Measurements from ENCODE around the gene RAB5B.

- TF ChIP-seq POLR2A (IDR thresholded peaks at IDR 0.05; ENCODE audit: low read depth, low read length) (no peak), JUN (IDR thresholded peaks at IDR 0.05; ENCODE audit: borderline replicate concordance, insufficient read depth, insufficient read length, low read depth) (no peak)
- TF ChIP-seq, protein P1, sequence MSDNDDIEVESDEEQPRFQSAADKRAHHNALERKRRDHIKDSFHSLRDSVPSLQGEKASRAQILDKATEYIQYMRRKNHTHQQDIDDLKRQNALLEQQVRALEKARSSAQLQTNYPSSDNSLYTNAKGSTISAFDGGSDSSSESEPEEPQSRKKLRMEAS (IDR thresholded peaks at IDR 0.05; ENCODE audit: insufficient read depth, insufficient read length), result no peak
- TF ChIP-seq, protein P2, sequence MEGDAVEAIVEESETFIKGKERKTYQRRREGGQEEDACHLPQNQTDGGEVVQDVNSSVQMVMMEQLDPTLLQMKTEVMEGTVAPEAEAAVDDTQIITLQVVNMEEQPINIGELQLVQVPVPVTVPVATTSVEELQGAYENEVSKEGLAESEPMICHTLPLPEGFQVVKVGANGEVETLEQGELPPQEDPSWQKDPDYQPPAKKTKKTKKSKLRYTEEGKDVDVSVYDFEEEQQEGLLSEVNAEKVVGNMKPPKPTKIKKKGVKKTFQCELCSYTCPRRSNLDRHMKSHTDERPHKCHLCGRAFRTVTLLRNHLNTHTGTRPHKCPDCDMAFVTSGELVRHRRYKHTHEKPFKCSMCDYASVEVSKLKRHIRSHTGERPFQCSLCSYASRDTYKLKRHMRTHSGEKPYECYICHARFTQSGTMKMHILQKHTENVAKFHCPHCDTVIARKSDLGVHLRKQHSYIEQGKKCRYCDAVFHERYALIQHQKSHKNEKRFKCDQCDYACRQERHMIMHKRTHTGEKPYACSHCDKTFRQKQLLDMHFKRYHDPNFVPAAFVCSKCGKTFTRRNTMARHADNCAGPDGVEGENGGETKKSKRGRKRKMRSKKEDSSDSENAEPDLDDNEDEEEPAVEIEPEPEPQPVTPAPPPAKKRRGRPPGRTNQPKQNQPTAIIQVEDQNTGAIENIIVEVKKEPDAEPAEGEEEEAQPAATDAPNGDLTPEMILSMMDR (IDR thresholded peaks at IDR 0.05; ENCODE audit: extremely low read depth in 1 of 2, insufficient read depth in 1 of 2, low read depth in 1 of 2, low read length in 2 of 2), result no peak
Observed at GRCh38 chr12:55985341-55985740, 11.5 kb downstream of the RAB5B start.

Measured in endothelial cell of umbilical vein (primary cell).